SU-DHL-6 (cell line): ENCODE results near the gene RPS17.

Experiments used
- CTCF ChIP-seq: fragments of 200-600 bp; sonication (generic); IDR thresholded peaks from one replicate; pipeline ENCODE4 v1.5.1; 2017; ENCODE audit warnings: antibody characterized with exemption, mild to moderate bottlenecking, low read length, moderate library complexity; ENCODE audit not compliant: insufficient read depth, poor library complexity, severe bottlenecking
- EZH2phosphoT487 ChIP-seq: fragments of 200-600 bp; sonication (generic), shearing (Covaris generic); conservative IDR thresholded peaks from 2 replicates; pipeline ENCODE4 v1.6.1; 2018; ENCODE audit warnings: mild to moderate bottlenecking, antibody characterized with exemption, low read length, moderate library complexity, mixed read lengths

- no peak for TF ChIP-seq CTCF
- no peak for TF ChIP-seq EZH2phosphoT487
Measured at GRCh38 chr15:82549199-82549665, 9.0 kb upstream of the RPS17 start.
